Coronary artery (tissue), 2 donors: ENCODE measurements around the gene CLIC1.
A peak's percentile ranks its signal among the peaks of the same experiment; 100 is the strongest.

Experiments
- DNase-seq: peaks from one replicate; pipeline ENCODE4 v3.0.0-alpha.2; 2017; ENCODE audit warnings: low spot score
- H3K27ac ChIP-seq, 2 donors: fragments of 200-600 bp; sonication (generic); one replicate each; pipeline ENCODE4 v1.5.1; 2016 to 2019
- H3K4me3 ChIP-seq: fragments of 200-600 bp; sonication (generic); 2 replicates; pipeline ENCODE4 v1.5.1; 2016; ENCODE audit warnings: mild to moderate bottlenecking, moderate library complexity
- TF ChIP-seq, protein P1 (sequence below): fragments of 200-600 bp; sonication (generic); IDR thresholded peaks from one replicate; pipeline ENCODE4 v1.5.1; 2019; ENCODE audit warnings: antibody characterized with exemption

CLIC1 gene

DNA sequence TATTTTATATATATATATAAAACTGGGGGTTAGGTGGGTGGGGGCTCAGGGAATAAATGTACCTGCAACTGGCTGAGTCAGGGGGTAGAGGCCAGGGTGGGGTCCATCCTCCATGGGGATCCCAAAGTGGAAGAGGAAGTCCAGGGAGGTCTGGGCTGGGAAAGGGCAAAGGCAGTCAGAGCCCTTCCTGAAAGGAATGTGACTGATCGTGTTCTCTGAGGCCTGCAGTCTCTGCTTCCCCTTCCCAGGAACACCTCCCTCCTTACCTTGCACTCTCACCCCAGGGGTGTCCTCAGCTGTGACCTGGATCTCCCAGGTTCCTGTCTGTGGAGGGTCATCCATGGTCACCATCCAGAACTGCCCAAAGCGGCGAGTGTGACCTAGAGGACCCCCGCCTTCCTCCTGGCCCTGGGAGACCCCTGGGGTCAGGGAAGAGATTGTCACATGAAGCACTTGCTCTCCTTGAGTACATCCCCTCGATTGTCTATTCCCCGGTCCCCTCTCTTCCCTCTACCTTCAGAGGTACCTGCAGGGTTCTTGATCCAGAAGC, 30.8 kb upstream of the CLIC1 start:
- no peak for DNase-seq

DNA sequence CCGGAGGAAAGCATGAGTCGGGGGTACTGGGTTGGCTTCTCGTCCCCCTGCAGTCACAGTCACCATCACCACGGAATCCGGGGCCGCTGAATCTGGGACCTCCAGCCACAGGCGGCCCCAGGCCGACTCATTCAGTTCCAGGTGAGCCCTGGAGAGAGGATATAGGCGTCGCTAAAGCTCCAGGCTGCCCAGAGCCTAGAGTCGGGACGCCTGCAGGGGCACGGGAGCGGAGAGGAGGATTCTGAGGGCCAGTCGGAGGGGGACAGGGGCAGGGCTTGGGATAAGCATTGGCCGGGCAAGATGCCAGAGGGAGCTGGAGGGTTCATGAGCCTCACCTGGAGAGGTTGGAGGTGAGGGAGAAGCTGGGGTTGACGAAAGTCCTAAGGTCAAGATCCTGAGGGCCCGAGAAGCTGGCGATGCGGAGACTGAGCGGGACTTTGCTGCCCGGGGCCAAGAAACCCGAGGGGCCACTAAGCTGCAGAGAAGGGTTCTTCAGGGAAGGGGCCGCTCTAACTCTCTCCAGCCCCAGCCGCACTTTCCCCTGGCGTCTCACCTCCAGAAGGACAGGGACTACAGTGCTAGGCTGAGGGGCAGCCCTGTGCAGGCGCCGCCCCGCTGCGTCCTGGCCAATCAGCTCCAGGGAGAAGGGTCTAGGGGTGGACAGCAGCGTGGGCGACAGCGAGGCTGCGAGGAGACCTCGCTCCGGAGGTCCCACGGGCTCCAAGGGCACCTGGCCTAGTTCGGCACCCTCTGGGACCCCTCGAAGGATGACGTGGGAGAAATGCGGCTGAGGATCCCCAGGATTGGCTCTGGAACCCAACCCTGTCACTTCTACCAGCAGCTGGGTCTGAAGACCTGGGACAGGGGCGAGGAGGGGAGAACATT, 29.8 kb upstream of the CLIC1 start:
- no peak for DNase-seq
- TF ChIP-seq, protein P1, sequence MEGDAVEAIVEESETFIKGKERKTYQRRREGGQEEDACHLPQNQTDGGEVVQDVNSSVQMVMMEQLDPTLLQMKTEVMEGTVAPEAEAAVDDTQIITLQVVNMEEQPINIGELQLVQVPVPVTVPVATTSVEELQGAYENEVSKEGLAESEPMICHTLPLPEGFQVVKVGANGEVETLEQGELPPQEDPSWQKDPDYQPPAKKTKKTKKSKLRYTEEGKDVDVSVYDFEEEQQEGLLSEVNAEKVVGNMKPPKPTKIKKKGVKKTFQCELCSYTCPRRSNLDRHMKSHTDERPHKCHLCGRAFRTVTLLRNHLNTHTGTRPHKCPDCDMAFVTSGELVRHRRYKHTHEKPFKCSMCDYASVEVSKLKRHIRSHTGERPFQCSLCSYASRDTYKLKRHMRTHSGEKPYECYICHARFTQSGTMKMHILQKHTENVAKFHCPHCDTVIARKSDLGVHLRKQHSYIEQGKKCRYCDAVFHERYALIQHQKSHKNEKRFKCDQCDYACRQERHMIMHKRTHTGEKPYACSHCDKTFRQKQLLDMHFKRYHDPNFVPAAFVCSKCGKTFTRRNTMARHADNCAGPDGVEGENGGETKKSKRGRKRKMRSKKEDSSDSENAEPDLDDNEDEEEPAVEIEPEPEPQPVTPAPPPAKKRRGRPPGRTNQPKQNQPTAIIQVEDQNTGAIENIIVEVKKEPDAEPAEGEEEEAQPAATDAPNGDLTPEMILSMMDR: no peak
- Histone ChIP-seq H3K4me3 (peak overlapping the region; percentile 51), H3K27ac (no peak overlapping the region)

More for the DNA sequence above, 30.8 kb upstream of the CLIC1 start:
- no peak overlapping the region for H3K27ac ChIP-seq
- no peak overlapping the region for H3K4me3 ChIP-seq
- TF ChIP-seq, protein P1: no peak

DNA sequence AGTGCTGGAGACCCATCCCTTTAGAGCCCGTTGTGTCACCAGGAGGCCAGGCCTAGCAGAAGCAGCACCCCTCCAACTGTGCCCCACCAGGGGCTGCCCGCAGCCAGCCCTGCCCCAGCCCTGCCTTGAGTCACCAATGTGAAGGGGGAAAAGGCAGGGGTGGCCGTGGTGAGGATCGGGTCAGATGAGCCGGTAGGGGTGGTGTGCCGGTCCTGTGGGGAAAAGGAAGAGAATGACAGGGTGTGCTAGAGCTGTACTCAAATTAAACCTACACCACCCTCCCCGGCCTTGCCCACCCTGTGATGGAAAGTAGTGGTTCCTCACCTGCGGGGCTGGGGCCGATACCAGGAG, 29.2 kb upstream of the CLIC1 start:
- no peak overlapping the region for H3K4me3 ChIP-seq
- DNase-seq: no peak
- no peak overlapping the region for H3K27ac ChIP-seq
- TF ChIP-seq, protein P1: no peak

DNA sequence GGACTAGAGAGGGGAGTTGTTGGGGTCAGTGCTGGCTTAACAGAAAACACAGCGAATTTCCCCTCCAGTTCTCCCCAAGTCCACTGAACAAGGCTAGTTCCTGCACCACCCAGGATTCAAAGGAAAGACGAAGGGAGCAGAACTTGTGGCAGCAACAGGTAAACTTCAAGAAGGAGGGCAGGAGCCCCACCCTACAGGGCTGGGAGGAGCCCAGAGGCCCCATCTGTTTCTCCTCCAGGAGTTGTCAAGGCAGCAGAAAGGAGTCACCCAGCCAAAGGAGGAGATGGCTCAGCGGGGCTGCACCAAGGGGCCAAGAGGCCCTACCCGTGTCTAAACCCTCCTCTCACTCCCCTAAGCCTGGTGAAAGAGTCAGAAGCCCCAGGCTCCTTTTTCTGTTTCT, 27.9 kb upstream of the CLIC1 start:
- TF ChIP-seq, protein P1: no peak
- H3K27ac ChIP-seq: no peak overlapping the region
- DNase-seq: no peak
- no peak overlapping the region for H3K4me3 ChIP-seq

DNA sequence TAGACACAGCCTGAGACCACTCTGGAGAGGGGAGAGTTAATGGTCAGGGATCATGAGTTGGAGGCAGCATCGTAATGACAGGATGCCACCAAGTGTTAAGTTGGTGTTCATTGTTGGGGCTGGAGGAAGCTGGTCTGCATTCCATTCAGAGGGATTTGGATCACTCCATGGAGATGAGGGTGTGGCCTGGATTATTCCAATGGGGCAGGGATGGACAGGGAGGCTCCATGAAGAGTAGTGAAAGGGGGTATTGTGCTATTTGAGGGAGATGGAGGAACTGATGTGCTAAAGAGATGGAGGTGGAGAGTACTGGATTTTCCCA, 27.2 kb upstream of the CLIC1 start:
- H3K4me3 ChIP-seq: no peak overlapping the region
- no peak for DNase-seq
- H3K27ac ChIP-seq: no peak overlapping the region
- TF ChIP-seq, protein P1: no peak

DNA sequence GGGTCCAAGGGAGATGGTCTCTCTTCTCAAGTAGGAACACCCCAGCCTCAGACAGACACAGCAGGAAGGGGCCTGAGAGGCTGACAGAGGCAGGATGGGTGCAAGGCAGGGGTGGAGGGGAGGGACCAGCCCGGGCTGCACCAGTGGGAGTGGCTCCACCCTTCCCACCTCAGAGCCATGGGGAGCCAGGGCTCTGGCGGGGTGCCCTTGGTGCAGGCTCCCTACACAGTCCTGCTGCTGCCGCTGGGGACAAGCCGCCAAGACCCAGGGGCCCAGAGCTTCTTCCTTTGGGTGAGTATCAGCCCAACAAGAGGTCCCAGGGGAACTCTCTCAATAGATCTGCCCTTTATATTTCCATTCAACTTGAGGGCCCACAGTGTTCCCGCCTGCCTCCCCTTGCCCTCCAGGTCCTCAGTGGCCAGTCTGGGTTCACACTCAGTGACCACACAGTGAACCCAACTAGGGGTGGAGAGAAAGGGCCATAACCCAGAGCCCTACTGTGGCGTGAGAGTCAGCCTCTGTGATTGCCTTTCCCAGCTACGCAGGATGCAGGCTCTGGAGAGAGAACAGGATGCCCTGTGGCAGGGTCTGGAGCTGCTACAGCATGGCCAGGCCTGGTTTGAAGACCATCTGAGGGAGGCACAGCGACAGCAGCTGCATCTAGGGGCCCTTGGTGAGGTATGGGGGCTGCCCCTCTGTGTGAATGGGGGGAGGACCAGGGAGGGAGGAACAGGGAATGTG, 26.7 kb upstream of the CLIC1 start:
- DNase-seq: no peak
- TF ChIP-seq, protein P1: no peak
- Histone ChIP-seq H3K4me3 (no peak overlapping the region), H3K27ac (no peak overlapping the region)
